ENCODE data around the gene FHDC1. TPM values are rescaled to one million over a fixed set of nuclear protein-coding genes. Genes with fewer than 3 reads are reported as not detected.
A peak's percentile ranks its signal among the peaks of the same experiment; 100 is the strongest.

Gene FHDC1
- total RNA-seq, 4 donors from 2014 or later, result 25.6 to 65.1 (median 37.2) TPM

- intact Hi-C loops (cut with DNase I; ENCODE audit: low total_unique reads), result no loop called here
- WGBS, 2 donors, result 0 to 1% methylated on average over 50 to 69 of the region's 93 CpGs
- TF ChIP-seq POLR2A (IDR thresholded peaks at IDR 0.05) (no peak), CTCF (IDR thresholded peaks at IDR 0.05) (no peak)
- DNase-seq (ENCODE audit: low spot score in 2 of 2), result peak in 1 of 2 donors; percentile 89
- peak overlapping the region; percentile 45 for H3K4me3 ChIP-seq (ENCODE audit: low read depth, poor library complexity, severe bottlenecking)
Observed at GRCh38 chr4:152936446-152937335, 568 bp downstream of the FHDC1 start.

GRCh38 chr4:152937336-152938236, 1.5 kb downstream of the FHDC1 start:
- peak in 1 of 2 donors; percentile 88 for DNase-seq (ENCODE audit: low spot score in 2 of 2)
- intact Hi-C loops (cut with DNase I; ENCODE audit: low total_unique reads), result no loop called here
- 1% methylated on average over 24 to 26 of the region's 91 CpGs for WGBS, 2 donors
- H3K4me3 ChIP-seq (ENCODE audit: low read depth, poor library complexity, severe bottlenecking), result peak overlapping the region; percentile 45
- TF ChIP-seq CTCF (IDR thresholded peaks at IDR 0.05) (no peak), POLR2A (IDR thresholded peaks at IDR 0.05) (no peak)

- 13% methylated on average over 17 of the region's 17 CpGs for WGBS, 2 donors
- intact Hi-C loops (cut with DNase I; ENCODE audit: low total_unique reads), result no loop called here
- DNase-seq (ENCODE audit: low spot score in 2 of 2), result no peak
- H3K4me3 ChIP-seq (ENCODE audit: low read depth, poor library complexity, severe bottlenecking), result peak overlapping the region; percentile 45
- TF ChIP-seq POLR2A (IDR thresholded peaks at IDR 0.05) (no peak), CTCF (IDR thresholded peaks at IDR 0.05) (no peak)
Observed at GRCh38 chr4:152938237-152938947, 2.3 kb downstream of the FHDC1 start.

- no peak overlapping the region for H3K4me3 ChIP-seq (ENCODE audit: low read depth, poor library complexity, severe bottlenecking)
- 94 to 100% methylated on average over 2 of the region's 2 CpGs for WGBS, 2 donors
- TF ChIP-seq CTCF (IDR thresholded peaks at IDR 0.05) (no peak), POLR2A (IDR thresholded peaks at IDR 0.05) (no peak)
- intact Hi-C loops (cut with DNase I; ENCODE audit: low total_unique reads), result no loop called here
- no peak for DNase-seq (ENCODE audit: low spot score in 2 of 2)
Observed at GRCh38 chr4:152939621-152940020, 3.5 kb downstream of the FHDC1 start.

GRCh38 chr4:152940461-152940860, 4.3 kb downstream of the FHDC1 start:
- no peak overlapping the region for H3K4me3 ChIP-seq (ENCODE audit: low read depth, poor library complexity, severe bottlenecking)
- 56 to 75% methylated on average over 2 of the region's 2 CpGs for WGBS, 2 donors
- DNase-seq (ENCODE audit: low spot score in 2 of 2), result no peak
- TF ChIP-seq POLR2A (IDR thresholded peaks at IDR 0.05), result no peak
- no peak for TF ChIP-seq CTCF (IDR thresholded peaks at IDR 0.05)
- intact Hi-C loops (cut with DNase I; ENCODE audit: low total_unique reads), result no loop called here
